ENCODE measurements around the gene ST14. TPM values are rescaled to one million over a fixed set of nuclear protein-coding genes. Genes with fewer than 3 reads are reported as not detected.

The ST14 gene
- total and polyA plus RNA-seq, 2 donors (not counting 3 experiments of a cell fraction or from before 2014, with no cell fraction given): 0.08 TPM; not detected in 1

GRCh38 chr11:130126516-130126915 lies 33.1 kb upstream of the ST14 start:
- POLR2A ChIA-PET: interaction anchor here (1.4 kb wide), 1 partner anchor 56 kb away, joined by 3 read pairs; no protein-coding TSS in a partner anchor
- FAIRE-seq (no peak), DNase-seq (ENCODE audit: low read depth, low spot score) (no peak)
- Histone ChIP-seq H3K4me2 (ENCODE audit: insufficient read depth, low read length) (no peak overlapping the region), H3K27ac (ENCODE audit: insufficient read depth, low read depth, low read length) (no peak overlapping the region), H3K4me1 (ENCODE audit: control insufficient read depth, extremely low read depth, insufficient read depth, low read length) (peaks cover 32% of the 10 kb centered on the region), H4K20me1 (replicated peaks; ENCODE audit: control insufficient read depth, extremely low read depth, insufficient read depth, low read length) (no peaks in the 10 kb centered on the region), H3K36me3 (ENCODE audit: control insufficient read depth in 2 of 2, extremely low read depth in 1 of 2, insufficient read depth in 2 of 2, low read length in 2 of 2) (peaks cover 38 to 41% of the 10 kb centered on the region in 2 experiments), H3K27me3 (ENCODE audit: control insufficient read depth in 2 of 2, insufficient read depth in 2 of 2, low read length in 2 of 2) (no peaks in the 10 kb centered on the region), H3K9ac (replicated peaks; ENCODE audit: extremely low read depth, insufficient read depth, low read length) (no peak overlapping the region), H3K79me2 (ENCODE audit: control insufficient read depth, insufficient read depth, low read length) (peaks cover 30% of the 10 kb centered on the region), H2AFZ (ENCODE audit: low read depth, low read length) (no peak overlapping the region), H3K9me1 (replicated peaks; ENCODE audit: control insufficient read depth, extremely low read depth, insufficient read depth, low read length) (no peaks in the 10 kb centered on the region), H3K4me3 (replicated peaks in 1 of 3; ENCODE audit: insufficient read depth in 1 of 3, low read depth in 1 of 3, low read length in 3 of 3) (no peak overlapping the region), H3K9me3 (replicated peaks; ENCODE audit: control insufficient read depth, insufficient read depth, low read length) (no peaks in the 10 kb centered on the region)
- BruUV-seq (replicated peaks): no TSS peak
- TF ChIP-seq FOS (IDR thresholded peaks at IDR 0.05; ENCODE audit: borderline replicate concordance, insufficient read depth, low read length): no peak
- no peak for TF ChIP-seq GATA2 (IDR thresholded peaks at IDR 0.05; ENCODE audit: insufficient read depth, insufficient read length, low read depth, low read length)
- TF ChIP-seq CTCF (IDR thresholded peaks at IDR 0.05; ENCODE audit: extremely low read depth in 1 of 2, insufficient read depth in 1 of 2, low read depth in 1 of 2, low read length in 2 of 2): no peak
- no peak for TF ChIP-seq MAX (IDR thresholded peaks at IDR 0.05; ENCODE audit: insufficient read depth, insufficient read length)
- TF ChIP-seq EZH2 (IDR thresholded peaks at IDR 0.05; ENCODE audit: borderline replicate concordance, low read depth, low read length, severe bottlenecking): no peak
- TF ChIP-seq POLR2AphosphoS5 (IDR thresholded peaks at IDR 0.05; ENCODE audit: insufficient read depth, low read depth, low read length): no peak
- no peak for TF ChIP-seq POLR2A (IDR thresholded peaks at IDR 0.05; ENCODE audit: low read depth, low read length)
- TF ChIP-seq MYC (IDR thresholded peaks at IDR 0.05; ENCODE audit: low read depth, low read length): no peak
- no peak for TF ChIP-seq JUN (IDR thresholded peaks at IDR 0.05; ENCODE audit: borderline replicate concordance, insufficient read depth, insufficient read length, low read depth)
- CTCF ChIA-PET: interaction anchor here (1.8 to 12.8 kb wide), 3 partner anchors 10 to 202 kb away, joined by 5 to 399 read pairs (median 8); no protein-coding TSS in a partner anchor
- dilution Hi-C loops (cut with MboI; ENCODE audit: extremely low pct_ligation_motif_present, low sequenced_read_pairs) (no loop called here), intact Hi-C loops (cut with micrococcal nuclease) (no loop called here)
